Subcutaneous abdominal adipose tissue (tissue), 5 donors: ENCODE data around the gene IGSF21.

Experiments
- H3K27ac ChIP-seq: one replicate; pipeline ENCODE4 v1.7.0; 2013; ENCODE audit warnings: low read depth, mild to moderate bottlenecking, inconsistent platforms, low read length, moderate library complexity
- H3K27me3 ChIP-seq, 5 donors: one replicate each; pipeline ENCODE4 v1.7.0; 2013; ENCODE audit warnings: low read length in 5 of 5, inconsistent platforms in 1 of 5; ENCODE audit not compliant: control insufficient read depth in 5 of 5, insufficient read depth in 4 of 5
- H3K36me3 ChIP-seq, 5 donors: one replicate each; pipeline ENCODE4 v1.7.0; 2013; ENCODE audit warnings: low read length in 5 of 5; ENCODE audit not compliant: control insufficient read depth in 5 of 5, insufficient read depth in 5 of 5
- H3K4me1 ChIP-seq, 5 donors: one replicate each; pipeline ENCODE4 v1.7.0; 2013; ENCODE audit warnings: low read length in 5 of 5, mild to moderate bottlenecking in 3 of 5, moderate library complexity in 1 of 5; ENCODE audit not compliant: control insufficient read depth in 5 of 5, insufficient read depth in 5 of 5
- H3K4me3 ChIP-seq, 5 donors: one replicate each; pipeline ENCODE4 v1.7.0; 2013; ENCODE audit warnings: low read length in 5 of 5, low read depth in 1 of 5
- H3K9ac ChIP-seq, 5 donors: one replicate each; pipeline ENCODE4 v1.7.0; 2013; ENCODE audit warnings: low read length in 5 of 5, mild to moderate bottlenecking in 4 of 5, moderate library complexity in 3 of 5
- H3K9me3 ChIP-seq, 5 donors: one replicate each; pipeline ENCODE4 v1.7.0; 2013; ENCODE audit warnings: low read length in 5 of 5; ENCODE audit not compliant: control insufficient read depth in 5 of 5
- donor health status: healthy.
- donor health status: healthy.
- donor health status: healthy.
- donor health status: healthy.
- donor health status: healthy.

The IGSF21 gene

GRCh38 chr1:18327650-18328049 is 220.1 kb downstream of the IGSF21 start:
- H3K27me3 ChIP-seq, result peaks cover 3 to 11% (median 5%) of the 10 kb centered on the region in 5 donors
- no peak overlapping the region for H3K4me3 ChIP-seq
- H3K36me3 ChIP-seq, result no peaks in the 10 kb centered on the region
- H3K27ac ChIP-seq, result no peak overlapping the region
- no peaks in the 10 kb centered on the region for H3K9me3 ChIP-seq
- H3K4me1 ChIP-seq, result no peaks in the 10 kb centered on the region
- H3K9ac ChIP-seq, result no peak overlapping the region

- Histone ChIP-seq H3K9ac (no peak overlapping the region), H3K27me3 (peaks cover 3 to 14% (median 11%) of the 10 kb centered on the region in 5 donors), H3K27ac (no peak overlapping the region), H3K4me3 (no peak overlapping the region), H3K9me3 (no peaks in the 10 kb centered on the region), H3K4me1 (no peaks in the 10 kb centered on the region), H3K36me3 (no peaks in the 10 kb centered on the region)
These were observed 221.2 kb downstream of the IGSF21 start for GRCh38 chr1:18328803-18329202.

GRCh38 chr1:18329469-18330253 is 222.1 kb downstream of the IGSF21 start:
- Histone ChIP-seq H3K27ac (no peak overlapping the region), H3K36me3 (no peaks in the 10 kb centered on the region), H3K9me3 (no peaks in the 10 kb centered on the region), H3K27me3 (peaks cover 3 to 14% (median 11%) of the 10 kb centered on the region in 5 donors), H3K4me1 (no peaks in the 10 kb centered on the region), H3K9ac (no peak overlapping the region), H3K4me3 (no peak overlapping the region)

- Histone ChIP-seq H3K27me3 (peaks cover 3 to 17% (median 15%) of the 10 kb centered on the region in 5 donors), H3K4me3 (no peak overlapping the region), H3K4me1 (no peaks in the 10 kb centered on the region), H3K9ac (no peak overlapping the region), H3K36me3 (no peaks in the 10 kb centered on the region), H3K27ac (no peak overlapping the region), H3K9me3 (no peaks in the 10 kb centered on the region)
These were observed 225.0 kb downstream of the IGSF21 start for GRCh38 chr1:18332576-18332975.

GRCh38 chr1:18333220-18333619 is 225.6 kb downstream of the IGSF21 start:
- Histone ChIP-seq H3K27me3 (peaks cover 4 to 22% (median 17%) of the 10 kb centered on the region in 5 donors), H3K27ac (no peak overlapping the region), H3K9me3 (no peaks in the 10 kb centered on the region), H3K4me1 (no peaks in the 10 kb centered on the region), H3K9ac (no peak overlapping the region), H3K36me3 (no peaks in the 10 kb centered on the region), H3K4me3 (no peak overlapping the region)

GRCh38 chr1:18336801-18337200 is 229.2 kb downstream of the IGSF21 start:
- H3K36me3 ChIP-seq, result no peaks in the 10 kb centered on the region
- H3K4me3 ChIP-seq, result no peak overlapping the region
- no peak overlapping the region for H3K27ac ChIP-seq
- peaks cover 6 to 25% (median 13%) of the 10 kb centered on the region in 5 donors for H3K27me3 ChIP-seq
- H3K9ac ChIP-seq, result no peak overlapping the region
- H3K9me3 ChIP-seq, result no peaks in the 10 kb centered on the region
- H3K4me1 ChIP-seq, result no peaks in the 10 kb centered on the region

- H3K36me3 ChIP-seq, result no peaks in the 10 kb centered on the region
- no peak overlapping the region for H3K4me3 ChIP-seq
- no peaks in the 10 kb centered on the region for H3K9me3 ChIP-seq
- H3K27ac ChIP-seq, result no peak overlapping the region
- no peaks in the 10 kb centered on the region for H3K4me1 ChIP-seq
- no peak overlapping the region for H3K9ac ChIP-seq
- peaks cover 4 to 20% (median 9%) of the 10 kb centered on the region in 5 donors for H3K27me3 ChIP-seq
These were observed 230.2 kb downstream of the IGSF21 start for GRCh38 chr1:18337757-18338156.

- no peaks in the 10 kb centered on the region for H3K4me1 ChIP-seq
- H3K36me3 ChIP-seq, result no peaks in the 10 kb centered on the region
- H3K4me3 ChIP-seq, result no peak overlapping the region
- H3K9ac ChIP-seq, result no peak overlapping the region
- H3K27me3 ChIP-seq, result peaks cover 3 to 14% (median 5%) of the 10 kb centered on the region in 5 donors
- H3K27ac ChIP-seq, result no peak overlapping the region
- H3K9me3 ChIP-seq, result no peaks in the 10 kb centered on the region
These were observed 231.6 kb downstream of the IGSF21 start for GRCh38 chr1:18339161-18339560.

- H3K36me3 ChIP-seq, result no peaks in the 10 kb centered on the region
- H3K4me3 ChIP-seq, result no peak overlapping the region
- peaks cover 0 to 11% (median 4%) of the 10 kb centered on the region in 5 donors for H3K27me3 ChIP-seq
- H3K9me3 ChIP-seq, result no peaks in the 10 kb centered on the region
- H3K4me1 ChIP-seq, result no peaks in the 10 kb centered on the region
- H3K27ac ChIP-seq, result no peak overlapping the region
- no peak overlapping the region for H3K9ac ChIP-seq
These were observed 232.7 kb downstream of the IGSF21 start for GRCh38 chr1:18340158-18340764.

GRCh38 chr1:18340787-18341186 is 233.2 kb downstream of the IGSF21 start:
- H3K36me3 ChIP-seq, result no peaks in the 10 kb centered on the region
- H3K9me3 ChIP-seq, result no peaks in the 10 kb centered on the region
- peaks cover 0 to 15% (median 4%) of the 10 kb centered on the region in 5 donors for H3K27me3 ChIP-seq
- H3K4me3 ChIP-seq, result no peak overlapping the region
- no peak overlapping the region for H3K27ac ChIP-seq
- no peak overlapping the region for H3K9ac ChIP-seq
- no peaks in the 10 kb centered on the region for H3K4me1 ChIP-seq
